GM12878 (cell line): ENCODE results near the gene SHB. TPM values are rescaled to one million over a fixed set of nuclear protein-coding genes. Genes with fewer than 3 reads are reported as not detected.

Experiments
- ATAC-seq: fragments of 200-7000 bp; cut with Tn5 transposase; 3 replicates; pipeline ENCODE4 v1.9.1; 2020; ENCODE audit warnings: mild to moderate bottlenecking, moderate library complexity
- BruUV-seq: library from RNA; stranded (reverse); fragments of 400-500 nt; replicated peaks from 2 replicates; lab custom pipeline; 2021; lab: Mats Ljungman, UMichigan
- CTCF ChIA-PET: fragments of 300-600 bp; sonication (Branson Sonifier 250); formaldehyde crosslinking; extraction: SDS; loops from one replicate; lab custom pipeline; 2021; ENCODE audit warnings: inconsistent platforms; lab: Yijun Ruan, JAX
- POLR2A ChIA-PET: fragments of 350-600 bp; formaldehyde crosslinking; extraction: SDS; loops from one replicate; lab custom pipeline; 2021; ENCODE audit warnings: inconsistent platforms; lab: Charles Lee
- RAD21 ChIA-PET: fragments of 300-600 bp; sonication (Branson Sonifier 250); formaldehyde crosslinking; loops from one replicate; lab custom pipeline; 2023; ENCODE audit warnings: antibody characterized with exemption; ENCODE audit not compliant: unreplicated experiment; lab: Charles Lee
- SMC1A ChIA-PET: fragments of 300-600 bp; sonication (Branson Sonifier 250); formaldehyde crosslinking; loops from one replicate; lab custom pipeline; 2023; ENCODE audit not compliant: unreplicated experiment, uncharacterized antibody; lab: Charles Lee
- DNase-seq: peaks from one replicate; pipeline ENCODE4 v3.0.0-alpha.2; 2011; ENCODE audit warnings: low read depth, low spot score
- FAIRE-seq: peaks from 3 replicates; lab custom pipeline; 2011; peaks lifted over from hg19 to GRCh38; lab: Jason Lieb, UNC
- H2AFZ ChIP-seq: 2 replicates; pipeline ENCODE4 v1.6.0; 2011; ENCODE audit warnings: low read depth, low read length, control low read depth; ENCODE audit not compliant: control insufficient read depth
- H3K27ac ChIP-seq: 2 replicates; pipeline ENCODE4 v1.5.1; 2011; ENCODE audit warnings: control low read depth; ENCODE audit not compliant: control insufficient read depth, insufficient read depth
- H3K27me3 ChIP-seq, 2 experiments: replicated peaks in 1 of 2; 2 replicates each; pipeline versions ENCODE4 v1.6.0 to v1.6.1; 2011; ENCODE audit warnings: low read length in 1 of 2; ENCODE audit not compliant: control insufficient read depth in 2 of 2, insufficient read depth in 2 of 2
- H3K36me3 ChIP-seq, 2 experiments: 2 replicates each; pipeline ENCODE4 v1.5.1; 2011; ENCODE audit warnings: low read length in 1 of 2; ENCODE audit not compliant: control insufficient read depth in 2 of 2, insufficient read depth in 2 of 2
- H3K4me1 ChIP-seq: 2 replicates; pipeline ENCODE4 v1.6.1; 2011; ENCODE audit warnings: mild to moderate bottlenecking, low read length, moderate library complexity, mixed read lengths; ENCODE audit not compliant: control insufficient read depth, insufficient read depth
- H3K4me2 ChIP-seq: 2 replicates; pipeline ENCODE4 v1.6.0; 2011; ENCODE audit warnings: control low read depth; ENCODE audit not compliant: control insufficient read depth, insufficient read depth
- H3K4me3 ChIP-seq: fragments of 200-600 bp; sonication (generic); 2 replicates; pipeline ENCODE4 v1.5.1; 2016
- H3K79me2 ChIP-seq: 2 replicates; pipeline ENCODE4 v1.6.0; 2011; ENCODE audit warnings: low read length; ENCODE audit not compliant: control insufficient read depth, insufficient read depth
- H3K9ac ChIP-seq: 2 replicates; pipeline ENCODE4 v1.8.0; 2011; ENCODE audit warnings: low read length, control low read depth, mixed read lengths; ENCODE audit not compliant: control insufficient read depth, insufficient read depth
- H3K9me3 ChIP-seq: replicated peaks from 3 replicates; pipeline ENCODE4 v1.5.1; 2011; ENCODE audit warnings: mild to moderate bottlenecking, low read length; ENCODE audit not compliant: control insufficient read depth, insufficient read depth
- H4K20me1 ChIP-seq: 2 replicates; pipeline ENCODE4 v1.6.0; 2011; ENCODE audit not compliant: control insufficient read depth, insufficient read depth
- CBFB ChIP-seq: IDR thresholded peaks from 2 replicates; pipeline ENCODE4 v1.6.1; 2016; ENCODE audit warnings: antibody characterized with exemption, low read depth
- MYC ChIP-seq: IDR thresholded peaks from 2 replicates; pipeline ENCODE4 v1.6.1; 2011; ENCODE audit warnings: mild to moderate bottlenecking, low read length, moderate library complexity, inconsistent platforms; ENCODE audit not compliant: insufficient read depth, insufficient replicate concordance, insufficient read length, severe bottlenecking
- NFYB ChIP-seq: IDR thresholded peaks from 2 replicates; pipeline ENCODE4 v1.6.1; 2011; ENCODE audit warnings: low read depth, mild to moderate bottlenecking, low read length, improper control_type of control experiment, moderate library complexity; ENCODE audit not compliant: insufficient read depth
- RBBP5 ChIP-seq: fragments of 200-600 bp; sonication (generic); conservative IDR thresholded peaks from 2 replicates; pipeline ENCODE4 v1.6.1; 2016
- ZSCAN29 ChIP-seq: fragments of 450-650 bp; IDR thresholded peaks from 2 replicates; pipeline ENCODE4 v1.6.1; 2017; ENCODE audit warnings: mild to moderate bottlenecking, moderate library complexity
- WGBS: methylation state at CpG from one replicate; pipeline ENCODE4 v1.1.6; 2016; ENCODE audit warnings: low lambda C conversion rate; ENCODE audit not compliant: insufficient replicate concordance, insufficient coverage; ENCODE audit errors: missing lambda C conversion rate; 5-methylcytosine and 5-hydroxymethylcytosine counted together
- in situ Hi-C: fragments of 300-500 bp; cut with MboI; formaldehyde crosslinking; loops from 9 replicates; pipeline ENCODE4 v1.14.3; 2018; ENCODE audit warnings: mixed read lengths
- intact Hi-C: fragments of 100-400 bp; cut with micrococcal nuclease; formaldehyde crosslinking; loops from one replicate; pipeline ENCODE4 v1.14.2; 2022; ENCODE audit not compliant: unreplicated experiment
- polyA plus RNA-seq, 11 experiments: library from polyadenylated mRNA; depleted of rRNA in 4 of 11; unstranded in 6 of 11; stranded (reverse) in 5 of 11; fragments of >200 nt; fragmentation: Nextera tagmentation in 4 of 11; fragmentation: Illumina TruSeq in 1 of 11; extraction: Ambion mirVana in 4 of 11; extraction: Trizol in 1 of 11; gene quantifications; 1 replicate in 1 of 11; 2 replicates in 10 of 11; pipeline versions ENCODE4 v1.2.1 to v1.2.3, GENCODE V29; 2011 to 2016; ENCODE audit warnings: inconsistent platforms in 2 of 11, missing spikeins in 2 of 11, low read depth in 1 of 11
- total RNA-seq, 4 experiments: library from RNA; depleted of rRNA in 3 of 4; stranded (reverse); fragments of >200 nt in 3 of 4; fragmentation: Illumina TruSeq in 1 of 4; extraction: Trizol in 1 of 4; gene quantifications; 2 replicates each; pipeline versions ENCODE4 v1.2.1 to v1.2.3, GENCODE V29; 2013 to 2021
- TF ChIP-seq, protein P1 (sequence below): fragments of 450-650 bp; IDR thresholded peaks from 2 replicates; pipeline ENCODE4 v1.6.1; 2017; ENCODE audit warnings: borderline replicate concordance

Gene SHB
- total and polyA plus RNA-seq, 10 of the 15 experiments (the other 5 are each of a cell fraction or from before 2014, with no cell fraction given): 0.29 to 6.2 (median 1.3) TPM

DNA sequence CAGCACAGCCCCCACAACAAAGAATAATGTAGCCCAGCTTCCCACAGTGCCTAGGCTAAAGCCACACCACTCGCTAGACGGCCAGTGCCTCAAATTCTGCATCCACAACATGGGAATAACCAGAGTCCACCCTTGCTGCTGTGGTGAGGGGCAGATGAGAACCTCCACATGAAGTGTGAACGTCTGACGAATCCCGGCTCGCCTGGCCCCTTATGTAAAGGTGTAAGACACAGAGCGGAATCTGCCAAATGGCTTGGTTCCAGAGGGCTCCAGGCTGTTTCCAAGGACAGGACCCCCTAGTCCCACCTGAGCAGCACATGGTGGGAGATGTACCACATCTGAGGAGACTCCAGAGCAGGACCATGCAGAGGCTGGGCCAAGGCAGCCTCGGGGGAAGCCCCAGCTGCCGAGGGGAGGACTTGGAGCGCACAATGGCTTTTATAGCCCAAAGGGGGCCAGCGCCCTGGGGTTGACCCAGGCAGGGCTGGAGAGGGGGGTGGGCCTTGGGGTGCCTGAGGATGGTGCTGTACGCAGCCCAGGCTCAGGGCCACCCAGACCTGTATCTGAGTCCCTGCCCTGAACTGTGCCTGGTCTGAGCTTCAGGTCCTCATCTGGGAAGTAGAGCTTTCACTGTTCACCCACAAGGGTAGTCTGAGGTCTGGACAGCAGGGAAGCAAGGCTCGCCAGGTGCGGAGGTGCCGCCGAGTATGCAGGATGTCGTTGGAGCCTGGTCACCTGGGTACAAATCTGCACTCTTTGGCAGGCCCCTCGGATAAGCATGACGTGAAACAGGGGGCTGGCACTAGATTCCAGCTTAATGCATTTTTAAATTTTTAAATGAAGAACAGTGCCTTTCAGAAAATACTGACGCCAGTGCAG lies 140.2 kb downstream of the SHB start (continued):
- TF ChIP-seq RBBP5: no peak

DNA sequence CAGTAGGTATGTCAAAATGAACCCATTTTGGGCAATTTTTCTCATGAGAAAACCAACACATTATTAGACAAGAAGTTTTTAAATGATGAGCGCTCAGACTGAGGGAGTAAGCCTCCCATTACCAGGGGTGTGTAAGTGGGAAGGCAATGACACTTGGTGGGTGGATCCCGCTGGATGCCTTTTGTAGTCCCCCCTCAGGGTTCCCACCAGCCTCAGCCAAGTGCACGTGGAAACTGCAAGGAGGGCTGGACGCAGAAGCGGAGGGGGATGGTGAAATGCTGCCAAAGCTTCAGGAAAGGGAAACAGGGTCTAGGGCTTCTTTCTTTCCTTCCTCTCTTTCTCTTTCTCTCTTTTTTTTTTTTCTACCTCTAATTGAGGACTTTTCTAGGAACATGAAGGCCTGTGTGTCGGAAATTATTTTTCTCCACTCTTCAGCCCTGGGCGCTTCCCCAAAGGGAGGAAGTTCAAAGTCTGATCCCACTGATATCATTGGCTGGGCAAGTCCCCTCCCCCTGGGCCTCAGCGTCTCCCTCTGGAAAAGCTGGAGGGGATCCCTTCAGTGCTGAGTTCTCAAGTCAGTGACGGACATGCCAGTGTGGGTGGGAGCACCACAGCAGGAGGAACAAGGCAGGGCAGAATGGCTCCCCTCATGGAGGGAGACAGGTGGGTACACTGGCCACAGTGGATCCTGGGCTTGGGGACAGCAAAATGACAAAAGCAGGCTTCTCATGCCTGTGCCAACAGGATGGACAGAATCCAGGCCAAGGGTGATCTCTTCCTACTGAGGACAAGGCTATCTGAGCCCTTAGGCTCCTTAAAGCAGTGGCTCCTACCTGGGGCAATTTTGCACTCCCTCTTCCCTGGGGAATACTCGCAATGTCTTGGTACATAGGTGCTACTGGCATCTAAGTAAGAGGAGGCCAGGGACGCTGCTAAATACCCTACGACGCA lies 141.2 kb downstream of the SHB start:
- Histone ChIP-seq H4K20me1 (no peaks in the 10 kb centered on the region), H3K4me1 (no peaks in the 10 kb centered on the region; the same call in 1 of the 2 replicates), H2AFZ (no peak overlapping the region), H3K27ac (no peak overlapping the region), H3K4me2 (no peak overlapping the region), H3K79me2 (no peaks in the 10 kb centered on the region), H3K9ac (no peak overlapping the region), H3K36me3 (no peaks in the 10 kb centered on the region), H3K9me3 (no peaks in the 10 kb centered on the region), H3K27me3 (no peaks in the 10 kb centered on the region), H3K4me3 (no peak overlapping the region)
- ATAC-seq: no peak
- FAIRE-seq: no peak
- TF ChIP-seq, protein P1, sequence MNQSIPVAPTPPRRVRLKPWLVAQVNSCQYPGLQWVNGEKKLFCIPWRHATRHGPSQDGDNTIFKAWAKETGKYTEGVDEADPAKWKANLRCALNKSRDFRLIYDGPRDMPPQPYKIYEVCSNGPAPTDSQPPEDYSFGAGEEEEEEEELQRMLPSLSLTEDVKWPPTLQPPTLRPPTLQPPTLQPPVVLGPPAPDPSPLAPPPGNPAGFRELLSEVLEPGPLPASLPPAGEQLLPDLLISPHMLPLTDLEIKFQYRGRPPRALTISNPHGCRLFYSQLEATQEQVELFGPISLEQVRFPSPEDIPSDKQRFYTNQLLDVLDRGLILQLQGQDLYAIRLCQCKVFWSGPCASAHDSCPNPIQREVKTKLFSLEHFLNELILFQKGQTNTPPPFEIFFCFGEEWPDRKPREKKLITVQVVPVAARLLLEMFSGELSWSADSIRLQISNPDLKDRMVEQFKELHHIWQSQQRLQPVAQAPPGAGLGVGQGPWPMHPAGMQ: no peak
- no peak for TF ChIP-seq NFYB
- no peak for TF ChIP-seq CBFB
- TF ChIP-seq ZSCAN29: no peak
- no peak for TF ChIP-seq MYC
- RAD21 ChIA-PET: no interaction called here
- intact Hi-C loops (no loop called here), in situ Hi-C loops (no loop called here)
- no peak for DNase-seq
- POLR2A ChIA-PET: no interaction called here
- 63% methylated on average over 13 of the region's 13 CpGs for WGBS
- SMC1A ChIA-PET: no interaction called here
- BruUV-seq: no TSS peak
- CTCF ChIA-PET: no interaction called here
